Measurements from ENCODE around the gene ZC3H12D.

Gene ZC3H12D

GRCh38 chr6:149456311-149457021 lies 28.3 kb downstream of the ZC3H12D start:
- TF ChIP-seq CTCF (IDR thresholded peaks at IDR 0.05; ENCODE audit: borderline replicate concordance, insufficient read depth, low read depth, low read length) = no peak
- H3K4me3 ChIP-seq (ENCODE audit: low read depth, low read length) = no peak overlapping the region

GRCh38 chr6:149455031-149455732 lies 29.6 kb downstream of the ZC3H12D start:
- no peak for TF ChIP-seq CTCF (IDR thresholded peaks at IDR 0.05; ENCODE audit: borderline replicate concordance, insufficient read depth, low read depth, low read length)

GRCh38 chr6:149454346-149454848 lies 30.4 kb downstream of the ZC3H12D start:
- no peak for TF ChIP-seq CTCF (IDR thresholded peaks at IDR 0.05; ENCODE audit: borderline replicate concordance, insufficient read depth, low read depth, low read length)
- no peak overlapping the region for H3K4me3 ChIP-seq (ENCODE audit: low read depth, low read length)

More at GRCh38 chr6:149455031-149455732, 29.6 kb downstream of the ZC3H12D start:
- no peak overlapping the region for H3K4me3 ChIP-seq (ENCODE audit: low read depth, low read length)

GRCh38 chr6:149453597-149454345 lies 31.0 kb downstream of the ZC3H12D start:
- TF ChIP-seq CTCF (IDR thresholded peaks at IDR 0.05; ENCODE audit: borderline replicate concordance, insufficient read depth, low read depth, low read length) = no peak
- H3K4me3 ChIP-seq (ENCODE audit: low read depth, low read length) = no peak overlapping the region

- TF ChIP-seq CTCF (IDR thresholded peaks at IDR 0.05; ENCODE audit: borderline replicate concordance, insufficient read depth, low read depth, low read length) = no peak
- H3K4me3 ChIP-seq (ENCODE audit: low read depth, low read length) = no peak overlapping the region
These were observed 32.5 kb downstream of the ZC3H12D start for GRCh38 chr6:149452037-149452939.

- no peak for TF ChIP-seq CTCF (IDR thresholded peaks at IDR 0.05; ENCODE audit: borderline replicate concordance, insufficient read depth, low read depth, low read length)
- no peak overlapping the region for H3K4me3 ChIP-seq (ENCODE audit: low read depth, low read length)
These were observed 33.3 kb downstream of the ZC3H12D start for GRCh38 chr6:149451376-149452036.

All from GM12875 (cell line).